ENCODE results near the gene LAMC3.
A peak's percentile ranks its signal among the peaks of the same experiment; 100 is the strongest.
"Not testable (repeated sequence)": the region's sequence is repeated elsewhere in the genome, so short reads cannot be mapped to it uniquely, and the experiment has no call there.

LAMC3 gene

GRCh38 chr9:130992682-130993032, 16.3 kb upstream of the LAMC3 start:
- DNase-seq: no peak

- DNase-seq: no peak
These were observed 15.5 kb upstream of the LAMC3 start for GRCh38 chr9:130993303-130994030.

GRCh38 chr9:130994135-130995085, 14.6 kb upstream of the LAMC3 start:
- DNase-seq: no peak

GRCh38 chr9:130995086-130996011, 13.6 kb upstream of the LAMC3 start:
- peak; percentile 34 to 67 for DNase-seq

GRCh38 chr9:130996205-130996604, 12.8 kb upstream of the LAMC3 start:
- no peak for DNase-seq

GRCh38 chr9:130996676-130997394, 12.1 kb upstream of the LAMC3 start:
- DNase-seq: peak in 1 of 2 experiments; percentile 28

- DNase-seq: no peak
These were observed 11.6 kb upstream of the LAMC3 start for GRCh38 chr9:130997395-130997684.

- DNase-seq: peak in 1 of 2 experiments; percentile 72
These were observed 10.9 kb upstream of the LAMC3 start for GRCh38 chr9:130997925-130998596.

- no peak for DNase-seq
These were observed 10.3 kb upstream of the LAMC3 start for GRCh38 chr9:130998597-130999244.

GRCh38 chr9:130999245-130999623, 9.7 kb upstream of the LAMC3 start:
- no peak for DNase-seq

GRCh38 chr9:131000526-131000925, 8.4 kb upstream of the LAMC3 start:
- not testable (repeated sequence) for DNase-seq

- no peak for DNase-seq
These were observed 8.0 kb upstream of the LAMC3 start for GRCh38 chr9:131001021-131001420.

GRCh38 chr9:131001990-131002389, 7.0 kb upstream of the LAMC3 start:
- no peak for DNase-seq

GRCh38 chr9:131006601-131007000, 2.4 kb upstream of the LAMC3 start:
- no peak for DNase-seq

GRCh38 chr9:131008086-131008485, 888 bp upstream of the LAMC3 start:
- DNase-seq: no peak

GRCh38 chr9:131008563-131008908, 438 bp upstream of the LAMC3 start:
- no peak for DNase-seq

GRCh38 chr9:131010482-131011273, 1.7 kb downstream of the LAMC3 start:
- DNase-seq: no peak

GRCh38 chr9:131011274-131012022, 2.5 kb downstream of the LAMC3 start:
- DNase-seq: no peak

GRCh38 chr9:131012023-131012334, 3.0 kb downstream of the LAMC3 start:
- DNase-seq: no peak

GRCh38 chr9:131012396-131012917, 3.5 kb downstream of the LAMC3 start:
- no peak for DNase-seq

Data from NCI-H446 (cell line).